Endothelial cell of umbilical vein (primary cell): ENCODE results near the gene TBC1D5. TPM values are rescaled to one million over a fixed set of nuclear protein-coding genes. Genes with fewer than 3 reads are reported as not detected.
A peak's percentile ranks its signal among the peaks of the same experiment; 100 is the strongest.

Source experiments
- BruUV-seq: library from RNA; stranded (reverse); fragments of 400-500 nt; replicated peaks from 2 replicates; lab custom pipeline; 2021; lab: Mats Ljungman, UMichigan
- CTCF ChIA-PET: fragments of 300-600, 350-600 bp; sonication (Branson Sonifier 250); formaldehyde crosslinking; loops from one replicate; lab custom pipeline; 2021; ENCODE audit warnings: antibody characterized with exemption, inconsistent platforms; lab: Charles Lee
- POLR2A ChIA-PET: fragments of 300-600, 350-600 bp; sonication (Branson Sonifier 250); formaldehyde crosslinking; loops from one replicate; lab custom pipeline; 2021; ENCODE audit warnings: antibody characterized with exemption, inconsistent platforms; lab: Charles Lee
- DNase-seq: peaks from one replicate; pipeline ENCODE4 v3.0.0-alpha.2; 2011; ENCODE audit warnings: low read depth, low spot score
- FAIRE-seq: peaks from 2 replicates; lab custom pipeline; 2011; peaks lifted over from hg19 to GRCh38; lab: Jason Lieb, UNC
- H2AFZ ChIP-seq: 2 replicates; pipeline ENCODE4 v1.6.0; 2012; ENCODE audit warnings: low read depth, low read length, control low read depth, inconsistent platforms
- H3K27ac ChIP-seq: 2 replicates; pipeline ENCODE4 v1.5.1; 2011; ENCODE audit warnings: low read depth, mild to moderate bottlenecking, control low read depth, low read length, moderate library complexity; ENCODE audit not compliant: insufficient read depth
- H3K27me3 ChIP-seq, 2 experiments: 2 replicates each; pipeline versions ENCODE4 v1.6.0 to v1.6.1; 2011; ENCODE audit warnings: low read length in 2 of 2, mixed read lengths in 1 of 2; ENCODE audit not compliant: control insufficient read depth in 2 of 2, insufficient read depth in 2 of 2
- H3K36me3 ChIP-seq, 2 experiments: 2 replicates in 1 of 2; 3 replicates in 1 of 2; pipeline ENCODE4 v1.5.1; 2011; ENCODE audit warnings: low read length in 2 of 2, mild to moderate bottlenecking in 1 of 2, moderate library complexity in 1 of 2; ENCODE audit not compliant: control insufficient read depth in 2 of 2, insufficient read depth in 2 of 2; ENCODE audit errors: extremely low read depth in 1 of 2
- H3K4me1 ChIP-seq: 3 replicates; pipeline ENCODE4 v1.5.1; 2011; ENCODE audit warnings: mild to moderate bottlenecking, low read length; ENCODE audit not compliant: control insufficient read depth, insufficient read depth; ENCODE audit errors: extremely low read depth
- H3K4me2 ChIP-seq: 2 replicates; pipeline ENCODE4 v1.6.1; 2011; ENCODE audit warnings: low read length, control low read depth, mixed read lengths; ENCODE audit not compliant: insufficient read depth
- H3K4me3 ChIP-seq, 3 experiments: fragments of 200-600 bp in 1 of 3; sonication (generic), shearing (Covaris generic) in 1 of 3; replicated peaks in 1 of 3; 2 replicates each; pipeline ENCODE4 v1.5.1; 2011 to 2016; ENCODE audit warnings: control low read depth in 3 of 3, low read length in 3 of 3, mild to moderate bottlenecking in 2 of 3, inconsistent platforms in 1 of 3, low read depth in 1 of 3, moderate library complexity in 1 of 3; ENCODE audit not compliant: insufficient read depth in 1 of 3
- H3K79me2 ChIP-seq: 2 replicates; pipeline ENCODE4 v1.6.0; 2012; ENCODE audit warnings: low read length, inconsistent platforms; ENCODE audit not compliant: control insufficient read depth, insufficient read depth
- H3K9ac ChIP-seq: replicated peaks from 2 replicates; pipeline ENCODE3; 2011; ENCODE audit warnings: low read length, control low read depth; ENCODE audit not compliant: insufficient read depth; ENCODE audit errors: extremely low read depth
- H3K9me1 ChIP-seq: replicated peaks from 3 replicates; pipeline ENCODE4 v1.6.0; 2011; ENCODE audit warnings: mild to moderate bottlenecking, low read length; ENCODE audit not compliant: control insufficient read depth, insufficient read depth; ENCODE audit errors: extremely low read depth
- H3K9me3 ChIP-seq: replicated peaks from 2 replicates; pipeline ENCODE4 v1.5.1; 2012; ENCODE audit warnings: low read length, inconsistent platforms; ENCODE audit not compliant: control insufficient read depth, insufficient read depth
- H4K20me1 ChIP-seq: replicated peaks from 2 replicates; pipeline ENCODE3; 2011; ENCODE audit warnings: mild to moderate bottlenecking, low read length; ENCODE audit not compliant: control insufficient read depth, insufficient read depth; ENCODE audit errors: extremely low read depth
- EZH2 ChIP-seq: IDR thresholded peaks from 2 replicates; pipeline ENCODE4 v1.6.1; 2012; ENCODE audit warnings: borderline replicate concordance, low read depth, mild to moderate bottlenecking, moderate library complexity, low read length, inconsistent platforms; ENCODE audit not compliant: severe bottlenecking
- FOS ChIP-seq: IDR thresholded peaks from 2 replicates; pipeline ENCODE4 v1.6.1; 2011; ENCODE audit warnings: mild to moderate bottlenecking, low read length, moderate library complexity, borderline replicate concordance; ENCODE audit not compliant: insufficient read depth
- GATA2 ChIP-seq: IDR thresholded peaks from 2 replicates; pipeline ENCODE4 v1.7.0; 2011; ENCODE audit warnings: low read depth, mild to moderate bottlenecking, moderate library complexity, mixed read lengths, low read length; ENCODE audit not compliant: insufficient read length, insufficient read depth
- JUN ChIP-seq: IDR thresholded peaks from 2 replicates; pipeline ENCODE4 v1.6.1; 2011; ENCODE audit warnings: borderline replicate concordance, low read depth; ENCODE audit not compliant: insufficient read length, insufficient read depth
- MAX ChIP-seq: IDR thresholded peaks from 2 replicates; pipeline ENCODE4 v1.6.1; 2011; ENCODE audit not compliant: insufficient read depth, insufficient read length
- MYC ChIP-seq: IDR thresholded peaks from one replicate; pipeline ENCODE4 v1.6.1; 2011; ENCODE audit warnings: mild to moderate bottlenecking, low read depth, low read length
- POLR2A ChIP-seq: IDR thresholded peaks from 2 replicates; pipeline ENCODE4 v1.6.1; 2012; ENCODE audit warnings: low read depth, mild to moderate bottlenecking, control low read depth, low read length
- POLR2AphosphoS5 ChIP-seq: IDR thresholded peaks from 2 replicates; pipeline ENCODE4 v1.6.1; 2012; ENCODE audit warnings: low read depth, mild to moderate bottlenecking, control low read depth, low read length, moderate library complexity; ENCODE audit not compliant: insufficient read depth
- dilution Hi-C: fragments of 300-500 bp; cut with MboI; formaldehyde crosslinking; loops from one replicate; pipeline ENCODE4 v1.15.0; 2019; ENCODE audit warnings: low sequenced_read_pairs; ENCODE audit not compliant: extremely low pct_ligation_motif_present
- intact Hi-C: fragments of 100-400 bp; cut with micrococcal nuclease; formaldehyde crosslinking; loops from one replicate; pipeline ENCODE4 v1.10.0; 2022
- polyA plus RNA-seq, 4 experiments: library from polyadenylated mRNA; depleted of rRNA in 3 of 4; stranded (reverse) in 3 of 4; unstranded in 1 of 4; fragments of >200 nt; gene quantifications; 2 replicates each; pipeline versions ENCODE4 v1.2.1 to v1.2.3, GENCODE V29; 2011 to 2012; ENCODE audit warnings: missing spikeins in 1 of 4
- total RNA-seq: library from RNA; stranded (reverse); gene quantifications from 2 replicates; pipeline ENCODE4 v1.2.3, GENCODE V29; 2021
- TF ChIP-seq, protein P1 (sequence below), 2 donors: IDR thresholded peaks; 1 replicate in 1 of 2; 2 replicates in 1 of 2; pipeline ENCODE4 v1.5.1; 2011; ENCODE audit warnings: low read length in 2 of 2, mild to moderate bottlenecking in 2 of 2, moderate library complexity in 2 of 2, control low read depth in 1 of 2, inconsistent platforms in 1 of 2, low read depth in 1 of 2; ENCODE audit not compliant: insufficient read depth in 1 of 2; ENCODE audit errors: extremely low read depth in 1 of 2

TBC1D5 gene
- total and polyA plus RNA-seq, 2 donors (not counting 3 experiments of a cell fraction or from before 2014, with no cell fraction given): 17.5 to 44.7 TPM

GRCh38 chr3:17740721-17741141 lies 1.7 kb downstream of the TBC1D5 start:
- TF ChIP-seq JUN (no peak), MYC (no peak), EZH2 (no peak), POLR2A (no peak), MAX (no peak)
- H4K20me1 ChIP-seq: no peaks in the 10 kb centered on the region
- ChIA-PET POLR2A (no interaction called here), CTCF (interaction anchor here (1.1 kb wide), 1 partner anchor 96 kb away, joined by 5 read pairs; no protein-coding TSS in a partner anchor)
- peak overlapping the region; percentile 99 for H3K4me2 ChIP-seq
- H3K27ac ChIP-seq: peak overlapping the region; percentile 10
- H2AFZ ChIP-seq: peak overlapping the region; percentile 41
- FAIRE-seq (no peak), DNase-seq (peak; percentile 33)
- intact Hi-C loops (no loop called here), dilution Hi-C loops (no loop called here)
- no peaks in the 10 kb centered on the region for H3K9me3 ChIP-seq
- H3K9ac ChIP-seq: peak overlapping the region; percentile 74
- H3K9me1 ChIP-seq: no peaks in the 10 kb centered on the region
- no peaks in the 10 kb centered on the region for H3K27me3 ChIP-seq
- BruUV-seq: no TSS peak
- H3K4me3 ChIP-seq: peak overlapping the region in 2 of 3 experiments; percentile 57 to 72
- peaks cover 25% of the 10 kb centered on the region for H3K79me2 ChIP-seq
- H3K36me3 ChIP-seq: no peaks in the 10 kb centered on the region
- H3K4me1 ChIP-seq: peaks cover 27% of the 10 kb centered on the region

DNA sequence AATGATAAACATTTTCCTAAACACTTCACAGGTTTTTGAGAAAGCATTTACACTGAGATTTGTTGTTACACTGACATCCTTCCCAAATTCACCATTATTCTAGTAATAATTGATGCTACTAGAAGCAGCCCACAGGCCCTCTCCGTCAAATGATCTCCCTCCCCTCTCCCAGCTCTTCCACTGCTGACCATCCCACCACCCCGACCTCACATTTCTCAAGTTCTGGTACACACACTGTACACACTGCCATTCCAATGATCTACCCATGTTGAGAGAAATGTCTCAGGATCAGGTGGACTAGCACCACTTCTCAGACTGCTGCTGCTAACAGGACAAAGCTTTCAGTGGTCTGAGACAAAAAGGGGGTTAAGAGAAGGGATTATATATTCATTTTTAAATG lies 3.5 kb downstream of the TBC1D5 start:
- peak overlapping the region in 1 of 3 experiments; percentile 37 for H3K4me3 ChIP-seq
- DNase-seq (no peak), FAIRE-seq (no peak)
- dilution Hi-C loops (no loop called here), intact Hi-C loops (no loop called here)
- no peaks in the 10 kb centered on the region for H3K36me3 ChIP-seq
- H3K27ac ChIP-seq: no peak overlapping the region
- H3K79me2 ChIP-seq: peaks cover 27% of the 10 kb centered on the region
- no peak for TF ChIP-seq MAX
- TF ChIP-seq MYC: no peak
- no peak for TF ChIP-seq GATA2
- no peak for TF ChIP-seq POLR2AphosphoS5
- TF ChIP-seq, protein P1, sequence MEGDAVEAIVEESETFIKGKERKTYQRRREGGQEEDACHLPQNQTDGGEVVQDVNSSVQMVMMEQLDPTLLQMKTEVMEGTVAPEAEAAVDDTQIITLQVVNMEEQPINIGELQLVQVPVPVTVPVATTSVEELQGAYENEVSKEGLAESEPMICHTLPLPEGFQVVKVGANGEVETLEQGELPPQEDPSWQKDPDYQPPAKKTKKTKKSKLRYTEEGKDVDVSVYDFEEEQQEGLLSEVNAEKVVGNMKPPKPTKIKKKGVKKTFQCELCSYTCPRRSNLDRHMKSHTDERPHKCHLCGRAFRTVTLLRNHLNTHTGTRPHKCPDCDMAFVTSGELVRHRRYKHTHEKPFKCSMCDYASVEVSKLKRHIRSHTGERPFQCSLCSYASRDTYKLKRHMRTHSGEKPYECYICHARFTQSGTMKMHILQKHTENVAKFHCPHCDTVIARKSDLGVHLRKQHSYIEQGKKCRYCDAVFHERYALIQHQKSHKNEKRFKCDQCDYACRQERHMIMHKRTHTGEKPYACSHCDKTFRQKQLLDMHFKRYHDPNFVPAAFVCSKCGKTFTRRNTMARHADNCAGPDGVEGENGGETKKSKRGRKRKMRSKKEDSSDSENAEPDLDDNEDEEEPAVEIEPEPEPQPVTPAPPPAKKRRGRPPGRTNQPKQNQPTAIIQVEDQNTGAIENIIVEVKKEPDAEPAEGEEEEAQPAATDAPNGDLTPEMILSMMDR (IDR thresholded peaks at IDR 0.05; ENCODE audit: extremely low read depth in 1 of 2, insufficient read depth in 1 of 2, low read depth in 1 of 2, low read length in 2 of 2): no peak
- TF ChIP-seq JUN: no peak
- TF ChIP-seq POLR2A: no peak
- TF ChIP-seq EZH2: no peak
- TF ChIP-seq FOS: no peak
- no peaks in the 10 kb centered on the region for H3K9me3 ChIP-seq
- no peaks in the 10 kb centered on the region for H3K9me1 ChIP-seq
- peak overlapping the region; percentile 77 for H2AFZ ChIP-seq
- ChIA-PET POLR2A (no interaction called here), CTCF (no interaction called here)
- H3K9ac ChIP-seq: peak overlapping the region; percentile 41
- no TSS peak for BruUV-seq
- peak overlapping the region; percentile 86 for H3K4me2 ChIP-seq
- H3K27me3 ChIP-seq: no peaks in the 10 kb centered on the region
- H3K4me1 ChIP-seq: peaks cover 27% of the 10 kb centered on the region
- H4K20me1 ChIP-seq: no peaks in the 10 kb centered on the region
